HepG2 (cell line): ENCODE results near the gene SCAMP3. TPM values are rescaled to one million over a fixed set of nuclear protein-coding genes. Genes with fewer than 3 reads are reported as not detected.

Source experiments
- JUN ChIP-seq: sonication (generic); formaldehyde crosslinking; IDR thresholded peaks from 2 replicates; pipeline ENCODE4 v1.4.0; 2020; ENCODE audit warnings: mild to moderate bottlenecking, missing genetic modification reagents
- MAFG ChIP-seq: sonication (generic); formaldehyde crosslinking; IDR thresholded peaks from 2 replicates; pipeline ENCODE4 v1.5.1; 2020; ENCODE audit warnings: mild to moderate bottlenecking, missing genetic modification reagents
- PAX8 ChIP-seq: sonication (generic); formaldehyde crosslinking; IDR thresholded peaks from 2 replicates; pipeline ENCODE4 v1.8.0; 2022; ENCODE audit warnings: mild to moderate bottlenecking, missing genetic modification reagents, borderline replicate concordance
- PHF5A ChIP-seq: IDR thresholded peaks from one replicate; pipeline ENCODE4 v1.6.1; 2018; ENCODE audit warnings: low read depth, missing genetic modification reagents; ENCODE audit not compliant: unreplicated experiment
- PITX1 ChIP-seq: sonication (generic); formaldehyde crosslinking; IDR thresholded peaks from 2 replicates; pipeline ENCODE4 v1.5.1; 2020; ENCODE audit warnings: mild to moderate bottlenecking, missing genetic modification reagents
- PLRG1 ChIP-seq: fragments of 450-650 bp; conservative IDR thresholded peaks from 2 replicates; pipeline ENCODE4 v1.6.1; 2016
- RARA ChIP-seq: IDR thresholded peaks from 2 replicates; pipeline ENCODE4 v1.6.1; 2016; ENCODE audit warnings: missing genetic modification reagents, missing compliant biosample characterization
- SCMH1 ChIP-seq: sonication (generic); formaldehyde crosslinking; IDR thresholded peaks from 2 replicates; pipeline ENCODE4 v1.9.0; 2021; ENCODE audit warnings: missing genetic modification reagents, mild to moderate bottlenecking, borderline replicate concordance
- ZNF101 ChIP-seq: sonication (generic); formaldehyde crosslinking; IDR thresholded peaks from 2 replicates; pipeline ENCODE4 v1.4.0; 2020; ENCODE audit warnings: mild to moderate bottlenecking, low read depth, missing genetic modification reagents, borderline replicate concordance
- ZNF44 ChIP-seq: sonication (generic); formaldehyde crosslinking; IDR thresholded peaks from 2 replicates; pipeline ENCODE4 v1.5.1; 2020; ENCODE audit warnings: mild to moderate bottlenecking, missing genetic modification reagents
- ZNF550 ChIP-seq: sonication (generic); formaldehyde crosslinking; IDR thresholded peaks from 2 replicates; pipeline ENCODE4 v1.4.0; 2020; ENCODE audit warnings: mild to moderate bottlenecking, missing genetic modification reagents, borderline replicate concordance
- ZNF616 ChIP-seq: sonication (generic); formaldehyde crosslinking; IDR thresholded peaks from 2 replicates; pipeline ENCODE4 v1.5.0; 2020; ENCODE audit warnings: low read depth, mild to moderate bottlenecking, missing genetic modification reagents
- ZNF652 ChIP-seq: IDR thresholded peaks from 2 replicates; pipeline ENCODE4 v1.6.1; 2016; ENCODE audit warnings: low read depth, borderline replicate concordance
- ZNF768 ChIP-seq: sonication (generic); formaldehyde crosslinking; IDR thresholded peaks from 2 replicates; pipeline ENCODE4 v1.4.0; 2020; ENCODE audit warnings: missing genetic modification reagents
- polyA plus RNA-seq, 8 experiments: library from polyadenylated mRNA; depleted of rRNA in 3 of 8; stranded (reverse) in 7 of 8; unstranded in 1 of 8; fragments of >200 nt; fragmentation: Illumina TruSeq in 4 of 8; extraction: Trizol in 4 of 8; gene quantifications; 2 replicates each; pipeline versions ENCODE4 v1.2.1 to v1.2.3, GENCODE V29; 2011 to 2016; ENCODE audit warnings: low read depth in 4 of 8, missing spikeins in 1 of 8, mixed read lengths in 1 of 8; ENCODE audit not compliant: insufficient read depth in 1 of 8
- total RNA-seq, 5 experiments: library from RNA; depleted of rRNA; stranded (reverse); fragments of >200 nt; fragmentation: Illumina TruSeq; extraction: Trizol; gene quantifications; 2 replicates each; pipeline ENCODE4 v1.2.3, GENCODE V29; 2016; ENCODE audit warnings: low read depth in 1 of 5
- TF ChIP-seq, protein P1 (sequence below): IDR thresholded peaks from 2 replicates; pipeline ENCODE4 v1.4.0; 2020; ENCODE audit warnings: mild to moderate bottlenecking, missing genetic modification reagents
- TF ChIP-seq, protein P2 (sequence below): sonication (generic); formaldehyde crosslinking; IDR thresholded peaks from 2 replicates; pipeline ENCODE4 v1.4.0; 2020; ENCODE audit warnings: missing genetic modification reagents
- TF ChIP-seq, protein P3 (sequence below): sonication (generic); formaldehyde crosslinking; IDR thresholded peaks from 2 replicates; pipeline ENCODE4 v1.5.0; 2020; ENCODE audit warnings: missing genetic modification reagents
- TF ChIP-seq, protein P4 (sequence below): sonication (generic); formaldehyde crosslinking; IDR thresholded peaks from 2 replicates; pipeline ENCODE4 v1.4.0; 2020; ENCODE audit warnings: missing genetic modification reagents
- TF ChIP-seq, protein P5 (sequence below): sonication (generic); formaldehyde crosslinking; IDR thresholded peaks from 2 replicates; pipeline ENCODE4 v1.4.0; 2020; ENCODE audit warnings: mild to moderate bottlenecking, missing genetic modification reagents, borderline replicate concordance

The SCAMP3 gene
- total and polyA plus RNA-seq, 2 of the 13 experiments (the other 11 are each of a cell fraction or from before 2014, with no cell fraction given) = 46.8 to 83.3 TPM

DNA sequence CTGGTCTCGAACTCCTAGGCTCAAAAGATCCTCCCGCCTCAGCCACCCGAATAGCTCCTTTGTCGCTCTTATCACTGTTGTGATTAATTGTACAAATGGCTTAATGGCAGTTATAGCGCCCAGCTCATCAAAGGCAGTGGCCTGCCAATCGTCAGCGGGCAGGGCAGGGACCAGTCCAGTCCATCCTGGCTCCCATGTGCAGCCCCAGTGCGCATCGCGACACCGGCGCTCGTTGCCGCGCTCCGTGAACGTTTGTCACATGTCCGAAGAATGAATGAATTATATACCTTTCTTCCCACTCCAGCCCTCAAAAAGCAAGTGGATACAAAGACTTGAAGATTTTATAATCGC, 35.3 kb downstream of the SCAMP3 start (continued):
- TF ChIP-seq, protein P1, sequence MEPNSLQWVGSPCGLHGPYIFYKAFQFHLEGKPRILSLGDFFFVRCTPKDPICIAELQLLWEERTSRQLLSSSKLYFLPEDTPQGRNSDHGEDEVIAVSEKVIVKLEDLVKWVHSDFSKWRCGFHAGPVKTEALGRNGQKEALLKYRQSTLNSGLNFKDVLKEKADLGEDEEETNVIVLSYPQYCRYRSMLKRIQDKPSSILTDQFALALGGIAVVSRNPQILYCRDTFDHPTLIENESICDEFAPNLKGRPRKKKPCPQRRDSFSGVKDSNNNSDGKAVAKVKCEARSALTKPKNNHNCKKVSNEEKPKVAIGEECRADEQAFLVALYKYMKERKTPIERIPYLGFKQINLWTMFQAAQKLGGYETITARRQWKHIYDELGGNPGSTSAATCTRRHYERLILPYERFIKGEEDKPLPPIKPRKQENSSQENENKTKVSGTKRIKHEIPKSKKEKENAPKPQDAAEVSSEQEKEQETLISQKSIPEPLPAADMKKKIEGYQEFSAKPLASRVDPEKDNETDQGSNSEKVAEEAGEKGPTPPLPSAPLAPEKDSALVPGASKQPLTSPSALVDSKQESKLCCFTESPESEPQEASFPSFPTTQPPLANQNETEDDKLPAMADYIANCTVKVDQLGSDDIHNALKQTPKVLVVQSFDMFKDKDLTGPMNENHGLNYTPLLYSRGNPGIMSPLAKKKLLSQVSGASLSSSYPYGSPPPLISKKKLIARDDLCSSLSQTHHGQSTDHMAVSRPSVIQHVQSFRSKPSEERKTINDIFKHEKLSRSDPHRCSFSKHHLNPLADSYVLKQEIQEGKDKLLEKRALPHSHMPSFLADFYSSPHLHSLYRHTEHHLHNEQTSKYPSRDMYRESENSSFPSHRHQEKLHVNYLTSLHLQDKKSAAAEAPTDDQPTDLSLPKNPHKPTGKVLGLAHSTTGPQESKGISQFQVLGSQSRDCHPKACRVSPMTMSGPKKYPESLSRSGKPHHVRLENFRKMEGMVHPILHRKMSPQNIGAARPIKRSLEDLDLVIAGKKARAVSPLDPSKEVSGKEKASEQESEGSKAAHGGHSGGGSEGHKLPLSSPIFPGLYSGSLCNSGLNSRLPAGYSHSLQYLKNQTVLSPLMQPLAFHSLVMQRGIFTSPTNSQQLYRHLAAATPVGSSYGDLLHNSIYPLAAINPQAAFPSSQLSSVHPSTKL (CRISPR knock-in tag) = no peak
- TF ChIP-seq ZNF44 (no peak), ZNF652 (CRISPR knock-in tag) (no peak), RARA (no peak), PITX1 (CRISPR knock-in tag) (no peak; the same call in 1 of the 2 replicates), ZNF550 (no peak), PHF5A (no peak), ZNF101 (no peak), PAX8 (CRISPR knock-in tag) (peak; percentile 8; the same call in 1 of the 2 replicates), MAFG (no peak), SCMH1 (no peak), ZNF768 (no peak), JUN (CRISPR knock-in tag) (no peak; the same call in 1 of the 2 replicates), PLRG1 (no peak), ZNF616 (CRISPR knock-in tag) (no peak)
- TF ChIP-seq, protein P2, sequence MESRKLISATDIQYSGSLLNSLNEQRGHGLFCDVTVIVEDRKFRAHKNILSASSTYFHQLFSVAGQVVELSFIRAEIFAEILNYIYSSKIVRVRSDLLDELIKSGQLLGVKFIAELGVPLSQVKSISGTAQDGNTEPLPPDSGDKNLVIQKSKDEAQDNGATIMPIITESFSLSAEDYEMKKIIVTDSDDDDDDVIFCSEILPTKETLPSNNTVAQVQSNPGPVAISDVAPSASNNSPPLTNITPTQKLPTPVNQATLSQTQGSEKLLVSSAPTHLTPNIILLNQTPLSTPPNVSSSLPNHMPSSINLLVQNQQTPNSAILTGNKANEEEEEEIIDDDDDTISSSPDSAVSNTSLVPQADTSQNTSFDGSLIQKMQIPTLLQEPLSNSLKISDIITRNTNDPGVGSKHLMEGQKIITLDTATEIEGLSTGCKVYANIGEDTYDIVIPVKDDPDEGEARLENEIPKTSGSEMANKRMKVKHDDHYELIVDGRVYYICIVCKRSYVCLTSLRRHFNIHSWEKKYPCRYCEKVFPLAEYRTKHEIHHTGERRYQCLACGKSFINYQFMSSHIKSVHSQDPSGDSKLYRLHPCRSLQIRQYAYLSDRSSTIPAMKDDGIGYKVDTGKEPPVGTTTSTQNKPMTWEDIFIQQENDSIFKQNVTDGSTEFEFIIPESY (CRISPR knock-in tag) = no peak
- TF ChIP-seq, protein P3, sequence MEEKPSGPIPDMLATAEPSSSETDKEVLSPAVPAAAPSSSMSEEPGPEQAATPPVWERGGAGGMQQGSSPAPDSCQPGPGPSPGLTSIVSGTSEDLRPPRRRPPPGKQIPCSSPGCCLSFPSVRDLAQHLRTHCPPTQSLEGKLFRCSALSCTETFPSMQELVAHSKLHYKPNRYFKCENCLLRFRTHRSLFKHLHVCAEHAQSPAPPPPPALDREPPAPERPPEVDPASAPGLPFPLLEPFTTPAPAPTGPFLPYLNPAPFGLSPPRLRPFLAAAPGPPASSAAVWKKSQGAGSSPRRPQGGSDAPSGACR (CRISPR knock-in tag) = no peak; the same call in 1 of the 2 replicates
- TF ChIP-seq, protein P4, sequence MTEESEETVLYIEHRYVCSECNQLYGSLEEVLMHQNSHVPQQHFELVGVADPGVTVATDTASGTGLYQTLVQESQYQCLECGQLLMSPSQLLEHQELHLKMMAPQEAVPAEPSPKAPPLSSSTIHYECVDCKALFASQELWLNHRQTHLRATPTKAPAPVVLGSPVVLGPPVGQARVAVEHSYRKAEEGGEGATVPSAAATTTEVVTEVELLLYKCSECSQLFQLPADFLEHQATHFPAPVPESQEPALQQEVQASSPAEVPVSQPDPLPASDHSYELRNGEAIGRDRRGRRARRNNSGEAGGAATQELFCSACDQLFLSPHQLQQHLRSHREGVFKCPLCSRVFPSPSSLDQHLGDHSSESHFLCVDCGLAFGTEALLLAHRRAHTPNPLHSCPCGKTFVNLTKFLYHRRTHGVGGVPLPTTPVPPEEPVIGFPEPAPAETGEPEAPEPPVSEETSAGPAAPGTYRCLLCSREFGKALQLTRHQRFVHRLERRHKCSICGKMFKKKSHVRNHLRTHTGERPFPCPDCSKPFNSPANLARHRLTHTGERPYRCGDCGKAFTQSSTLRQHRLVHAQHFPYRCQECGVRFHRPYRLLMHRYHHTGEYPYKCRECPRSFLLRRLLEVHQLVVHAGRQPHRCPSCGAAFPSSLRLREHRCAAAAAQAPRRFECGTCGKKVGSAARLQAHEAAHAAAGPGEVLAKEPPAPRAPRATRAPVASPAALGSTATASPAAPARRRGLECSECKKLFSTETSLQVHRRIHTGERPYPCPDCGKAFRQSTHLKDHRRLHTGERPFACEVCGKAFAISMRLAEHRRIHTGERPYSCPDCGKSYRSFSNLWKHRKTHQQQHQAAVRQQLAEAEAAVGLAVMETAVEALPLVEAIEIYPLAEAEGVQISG = peak; percentile 6; the same call in 1 of the 2 replicates
- TF ChIP-seq, protein P5, sequence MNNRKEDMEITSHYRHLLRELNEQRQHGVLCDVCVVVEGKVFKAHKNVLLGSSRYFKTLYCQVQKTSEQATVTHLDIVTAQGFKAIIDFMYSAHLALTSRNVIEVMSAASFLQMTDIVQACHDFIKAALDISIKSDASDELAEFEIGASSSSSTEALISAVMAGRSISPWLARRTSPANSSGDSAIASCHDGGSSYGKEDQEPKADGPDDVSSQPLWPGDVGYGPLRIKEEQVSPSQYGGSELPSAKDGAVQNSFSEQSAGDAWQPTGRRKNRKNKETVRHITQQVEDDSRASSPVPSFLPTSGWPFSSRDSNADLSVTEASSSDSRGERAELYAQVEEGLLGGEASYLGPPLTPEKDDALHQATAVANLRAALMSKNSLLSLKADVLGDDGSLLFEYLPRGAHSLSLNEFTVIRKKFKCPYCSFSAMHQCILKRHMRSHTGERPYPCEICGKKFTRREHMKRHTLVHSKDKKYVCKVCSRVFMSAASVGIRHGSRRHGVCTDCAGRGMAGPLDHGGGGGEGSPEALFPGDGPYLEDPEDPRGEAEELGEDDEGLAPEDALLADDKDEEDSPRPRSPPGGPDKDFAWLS (CRISPR knock-in tag) = no peak
